ENCODE results near the gene TRPM3. TPM values are rescaled to one million over a fixed set of nuclear protein-coding genes. Genes with fewer than 3 reads are reported as not detected.

Gene TRPM3
- total RNA-seq, 1 experiment from 2014 or later: 5.4 TPM

DNA sequence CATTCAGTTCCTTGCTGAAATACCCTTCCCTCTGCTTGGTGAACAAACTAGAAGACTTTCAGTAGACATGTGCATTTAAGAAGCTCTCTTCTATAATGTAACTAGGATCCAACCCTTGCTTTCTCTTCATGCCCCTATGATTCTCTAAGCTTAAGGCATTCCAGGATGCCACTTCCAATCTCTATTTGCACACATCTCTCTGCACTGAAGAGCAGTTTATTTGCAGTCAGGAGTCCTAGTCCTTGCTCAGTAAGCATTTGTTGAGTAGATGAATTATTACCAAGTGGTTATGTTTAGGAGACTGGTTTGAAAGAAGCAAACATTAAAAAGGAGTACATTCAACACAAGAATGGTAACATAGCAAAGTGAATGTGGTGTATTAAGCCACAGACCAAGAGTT lies 432.7 kb downstream of the TRPM3 start (continued):
- TF ChIP-seq, protein P1, sequence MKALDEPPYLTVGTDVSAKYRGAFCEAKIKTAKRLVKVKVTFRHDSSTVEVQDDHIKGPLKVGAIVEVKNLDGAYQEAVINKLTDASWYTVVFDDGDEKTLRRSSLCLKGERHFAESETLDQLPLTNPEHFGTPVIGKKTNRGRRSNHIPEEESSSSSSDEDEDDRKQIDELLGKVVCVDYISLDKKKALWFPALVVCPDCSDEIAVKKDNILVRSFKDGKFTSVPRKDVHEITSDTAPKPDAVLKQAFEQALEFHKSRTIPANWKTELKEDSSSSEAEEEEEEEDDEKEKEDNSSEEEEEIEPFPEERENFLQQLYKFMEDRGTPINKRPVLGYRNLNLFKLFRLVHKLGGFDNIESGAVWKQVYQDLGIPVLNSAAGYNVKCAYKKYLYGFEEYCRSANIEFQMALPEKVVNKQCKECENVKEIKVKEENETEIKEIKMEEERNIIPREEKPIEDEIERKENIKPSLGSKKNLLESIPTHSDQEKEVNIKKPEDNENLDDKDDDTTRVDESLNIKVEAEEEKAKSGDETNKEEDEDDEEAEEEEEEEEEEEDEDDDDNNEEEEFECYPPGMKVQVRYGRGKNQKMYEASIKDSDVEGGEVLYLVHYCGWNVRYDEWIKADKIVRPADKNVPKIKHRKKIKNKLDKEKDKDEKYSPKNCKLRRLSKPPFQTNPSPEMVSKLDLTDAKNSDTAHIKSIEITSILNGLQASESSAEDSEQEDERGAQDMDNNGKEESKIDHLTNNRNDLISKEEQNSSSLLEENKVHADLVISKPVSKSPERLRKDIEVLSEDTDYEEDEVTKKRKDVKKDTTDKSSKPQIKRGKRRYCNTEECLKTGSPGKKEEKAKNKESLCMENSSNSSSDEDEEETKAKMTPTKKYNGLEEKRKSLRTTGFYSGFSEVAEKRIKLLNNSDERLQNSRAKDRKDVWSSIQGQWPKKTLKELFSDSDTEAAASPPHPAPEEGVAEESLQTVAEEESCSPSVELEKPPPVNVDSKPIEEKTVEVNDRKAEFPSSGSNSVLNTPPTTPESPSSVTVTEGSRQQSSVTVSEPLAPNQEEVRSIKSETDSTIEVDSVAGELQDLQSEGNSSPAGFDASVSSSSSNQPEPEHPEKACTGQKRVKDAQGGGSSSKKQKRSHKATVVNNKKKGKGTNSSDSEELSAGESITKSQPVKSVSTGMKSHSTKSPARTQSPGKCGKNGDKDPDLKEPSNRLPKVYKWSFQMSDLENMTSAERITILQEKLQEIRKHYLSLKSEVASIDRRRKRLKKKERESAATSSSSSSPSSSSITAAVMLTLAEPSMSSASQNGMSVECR (CRISPR knock-in tag; IDR thresholded peaks at IDR 0.05; ENCODE audit: borderline replicate concordance): no peak
- TF ChIP-seq ZNF263 (CRISPR knock-in tag; IDR thresholded peaks at IDR 0.05; ENCODE audit: low read depth): no peak
- TF ChIP-seq JUN (CRISPR knock-in tag; IDR thresholded peaks at IDR 0.05): no peak
- TF ChIP-seq NR2C2 (CRISPR knock-in tag; IDR thresholded peaks at IDR 0.05): no peak
- TF ChIP-seq, protein P2, sequence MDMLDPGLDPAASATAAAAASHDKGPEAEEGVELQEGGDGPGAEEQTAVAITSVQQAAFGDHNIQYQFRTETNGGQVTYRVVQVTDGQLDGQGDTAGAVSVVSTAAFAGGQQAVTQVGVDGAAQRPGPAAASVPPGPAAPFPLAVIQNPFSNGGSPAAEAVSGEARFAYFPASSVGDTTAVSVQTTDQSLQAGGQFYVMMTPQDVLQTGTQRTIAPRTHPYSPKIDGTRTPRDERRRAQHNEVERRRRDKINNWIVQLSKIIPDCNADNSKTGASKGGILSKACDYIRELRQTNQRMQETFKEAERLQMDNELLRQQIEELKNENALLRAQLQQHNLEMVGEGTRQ (CRISPR knock-in tag; IDR thresholded peaks at IDR 0.05): no peak
- TF ChIP-seq ZNF416 (CRISPR knock-in tag; IDR thresholded peaks at IDR 0.05): no peak
- no peak for TF ChIP-seq CBFB (CRISPR knock-in tag; IDR thresholded peaks at IDR 0.05; ENCODE audit: low read depth)
- TF ChIP-seq, protein P3, sequence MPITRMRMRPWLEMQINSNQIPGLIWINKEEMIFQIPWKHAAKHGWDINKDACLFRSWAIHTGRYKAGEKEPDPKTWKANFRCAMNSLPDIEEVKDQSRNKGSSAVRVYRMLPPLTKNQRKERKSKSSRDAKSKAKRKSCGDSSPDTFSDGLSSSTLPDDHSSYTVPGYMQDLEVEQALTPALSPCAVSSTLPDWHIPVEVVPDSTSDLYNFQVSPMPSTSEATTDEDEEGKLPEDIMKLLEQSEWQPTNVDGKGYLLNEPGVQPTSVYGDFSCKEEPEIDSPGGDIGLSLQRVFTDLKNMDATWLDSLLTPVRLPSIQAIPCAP (CRISPR knock-in tag; IDR thresholded peaks at IDR 0.05): no peak
- TF ChIP-seq ESRRA (CRISPR knock-in tag; IDR thresholded peaks at IDR 0.05; ENCODE audit: borderline replicate concordance): no peak

DNA sequence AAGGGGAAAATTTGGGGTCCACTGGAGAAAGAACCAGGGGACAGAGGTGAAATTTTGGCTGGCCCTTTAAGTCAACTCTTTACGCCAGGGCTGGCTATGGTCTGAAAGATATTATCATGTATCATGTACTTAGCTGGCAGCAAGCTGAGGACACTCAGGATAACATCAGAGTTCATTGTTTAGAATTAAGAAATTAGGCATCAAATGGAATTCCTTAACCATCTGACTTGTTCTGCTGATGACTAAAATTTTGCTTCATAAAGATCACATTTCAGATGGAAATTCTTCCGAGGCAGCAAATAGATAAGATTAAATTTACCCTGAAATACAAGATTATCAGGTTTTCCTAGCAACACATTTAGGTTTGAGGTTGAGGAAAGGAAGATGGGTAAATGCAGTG lies 437.6 kb downstream of the TRPM3 start:
- no peaks in the 10 kb centered on the region for H3K9me3 Mint-ChIP-seq
- H3K4me1 Mint-ChIP-seq: no peaks in the 10 kb centered on the region
- no peaks in the 10 kb centered on the region for H3K36me3 Mint-ChIP-seq
- CTCF ChIA-PET: no interaction called here
- no peak for DNase-seq (ENCODE audit: low spot score)
- H3K27ac Mint-ChIP-seq: no peak overlapping the region
- no peak overlapping the region for H3K4me3 Mint-ChIP-seq
- POLR2A ChIA-PET: no interaction called here
- no peaks in the 10 kb centered on the region for H3K27me3 Mint-ChIP-seq (ENCODE audit: low read depth)
- TF ChIP-seq NFATC4 (CRISPR knock-in tag; IDR thresholded peaks at IDR 0.05) (no peak), ZNF138 (CRISPR knock-in tag; conservative IDR thresholded peaks at IDR 0.05) (no peak), FOXJ3 (CRISPR knock-in tag; IDR thresholded peaks at IDR 0.05; ENCODE audit: borderline replicate concordance) (no peak), ZNF396 (CRISPR knock-in tag; IDR thresholded peaks at IDR 0.05; ENCODE audit: borderline replicate concordance) (no peak), NR3C1 (CRISPR knock-in tag; conservative IDR thresholded peaks at IDR 0.05; ENCODE audit: low read depth) (no peak), JAZF1 (CRISPR knock-in tag; IDR thresholded peaks at IDR 0.05) (no peak), SMAD4 (CRISPR knock-in tag; IDR thresholded peaks at IDR 0.05) (no peak), ZNF423 (CRISPR knock-in tag; IDR thresholded peaks at IDR 0.05) (no peak), ELF4 (CRISPR knock-in tag; IDR thresholded peaks at IDR 0.05; ENCODE audit: low read depth) (no peak), NFE2L1 (CRISPR knock-in tag; IDR thresholded peaks at IDR 0.05) (no peak)
- TF ChIP-seq, protein P4, sequence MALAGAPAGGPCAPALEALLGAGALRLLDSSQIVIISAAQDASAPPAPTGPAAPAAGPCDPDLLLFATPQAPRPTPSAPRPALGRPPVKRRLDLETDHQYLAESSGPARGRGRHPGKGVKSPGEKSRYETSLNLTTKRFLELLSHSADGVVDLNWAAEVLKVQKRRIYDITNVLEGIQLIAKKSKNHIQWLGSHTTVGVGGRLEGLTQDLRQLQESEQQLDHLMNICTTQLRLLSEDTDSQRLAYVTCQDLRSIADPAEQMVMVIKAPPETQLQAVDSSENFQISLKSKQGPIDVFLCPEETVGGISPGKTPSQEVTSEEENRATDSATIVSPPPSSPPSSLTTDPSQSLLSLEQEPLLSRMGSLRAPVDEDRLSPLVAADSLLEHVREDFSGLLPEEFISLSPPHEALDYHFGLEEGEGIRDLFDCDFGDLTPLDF (CRISPR knock-in tag; IDR thresholded peaks at IDR 0.05): no peak
- TF ChIP-seq, protein P5, sequence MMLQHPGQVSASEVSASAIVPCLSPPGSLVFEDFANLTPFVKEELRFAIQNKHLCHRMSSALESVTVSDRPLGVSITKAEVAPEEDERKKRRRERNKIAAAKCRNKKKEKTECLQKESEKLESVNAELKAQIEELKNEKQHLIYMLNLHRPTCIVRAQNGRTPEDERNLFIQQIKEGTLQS (CRISPR knock-in tag; conservative IDR thresholded peaks at IDR 0.05): no peak
- TF ChIP-seq, protein P6, sequence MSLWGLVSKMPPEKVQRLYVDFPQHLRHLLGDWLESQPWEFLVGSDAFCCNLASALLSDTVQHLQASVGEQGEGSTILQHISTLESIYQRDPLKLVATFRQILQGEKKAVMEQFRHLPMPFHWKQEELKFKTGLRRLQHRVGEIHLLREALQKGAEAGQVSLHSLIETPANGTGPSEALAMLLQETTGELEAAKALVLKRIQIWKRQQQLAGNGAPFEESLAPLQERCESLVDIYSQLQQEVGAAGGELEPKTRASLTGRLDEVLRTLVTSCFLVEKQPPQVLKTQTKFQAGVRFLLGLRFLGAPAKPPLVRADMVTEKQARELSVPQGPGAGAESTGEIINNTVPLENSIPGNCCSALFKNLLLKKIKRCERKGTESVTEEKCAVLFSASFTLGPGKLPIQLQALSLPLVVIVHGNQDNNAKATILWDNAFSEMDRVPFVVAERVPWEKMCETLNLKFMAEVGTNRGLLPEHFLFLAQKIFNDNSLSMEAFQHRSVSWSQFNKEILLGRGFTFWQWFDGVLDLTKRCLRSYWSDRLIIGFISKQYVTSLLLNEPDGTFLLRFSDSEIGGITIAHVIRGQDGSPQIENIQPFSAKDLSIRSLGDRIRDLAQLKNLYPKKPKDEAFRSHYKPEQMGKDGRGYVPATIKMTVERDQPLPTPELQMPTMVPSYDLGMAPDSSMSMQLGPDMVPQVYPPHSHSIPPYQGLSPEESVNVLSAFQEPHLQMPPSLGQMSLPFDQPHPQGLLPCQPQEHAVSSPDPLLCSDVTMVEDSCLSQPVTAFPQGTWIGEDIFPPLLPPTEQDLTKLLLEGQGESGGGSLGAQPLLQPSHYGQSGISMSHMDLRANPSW (CRISPR knock-in tag; conservative IDR thresholded peaks at IDR 0.05; ENCODE audit: low read depth): no peak
- ATAC-seq: no peak

Data from WTC11 (cell line).